ENCODE data around the gene ADAMTS14. TPM values are rescaled to one million over a fixed set of nuclear protein-coding genes. Genes with fewer than 3 reads are reported as not detected.
A peak's percentile ranks its signal among the peaks of the same experiment; 100 is the strongest.
"Not testable (repeated sequence)": the region's sequence is repeated elsewhere in the genome, so short reads cannot be mapped to it uniquely, and the experiment has no call there.

ADAMTS14 gene
- total RNA-seq, 1 experiment from 2014 or later: 2.7 TPM

DNA sequence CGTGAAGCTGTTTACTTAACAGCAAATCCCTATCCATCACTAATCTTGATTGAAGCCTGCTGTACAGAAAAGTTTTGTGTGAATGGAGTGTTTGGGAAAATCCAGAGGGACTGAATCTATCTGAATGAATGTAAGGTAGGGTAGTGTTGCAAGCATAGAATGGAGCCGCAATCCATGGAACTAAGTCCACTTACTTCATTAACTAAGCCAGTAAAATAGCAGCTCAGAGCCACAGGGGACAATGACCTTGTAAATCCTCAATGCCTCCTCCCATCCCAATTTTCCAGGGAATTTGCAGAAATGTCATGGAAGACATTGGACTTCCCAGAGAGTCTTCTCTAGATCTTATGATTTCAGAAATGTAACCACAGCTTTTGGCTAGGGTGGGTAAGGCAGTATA lies 97.7 kb downstream of the ADAMTS14 start:
- no peak for DNase-seq (ENCODE audit: low read depth)

DNA sequence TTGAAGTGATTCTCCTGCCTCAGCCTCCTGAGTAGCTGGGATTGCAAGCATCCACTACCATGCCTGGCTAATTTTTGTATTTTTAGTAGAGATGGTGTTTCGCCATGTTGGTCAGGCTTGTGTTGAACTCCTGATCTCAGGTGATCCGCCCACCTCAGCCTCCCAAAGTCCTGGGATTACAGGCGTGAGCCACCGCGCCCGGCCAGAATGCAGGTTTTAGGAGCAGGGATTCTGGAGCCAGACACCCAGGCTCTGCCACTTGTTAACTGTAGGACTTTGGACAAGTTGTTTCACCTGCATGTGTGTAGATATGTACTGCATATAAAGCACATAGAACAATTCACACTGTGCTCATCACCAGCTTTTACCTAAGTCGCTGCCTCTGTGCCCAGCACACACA lies 98.2 kb downstream of the ADAMTS14 start:
- not testable (repeated sequence) for DNase-seq (ENCODE audit: low read depth)

DNA sequence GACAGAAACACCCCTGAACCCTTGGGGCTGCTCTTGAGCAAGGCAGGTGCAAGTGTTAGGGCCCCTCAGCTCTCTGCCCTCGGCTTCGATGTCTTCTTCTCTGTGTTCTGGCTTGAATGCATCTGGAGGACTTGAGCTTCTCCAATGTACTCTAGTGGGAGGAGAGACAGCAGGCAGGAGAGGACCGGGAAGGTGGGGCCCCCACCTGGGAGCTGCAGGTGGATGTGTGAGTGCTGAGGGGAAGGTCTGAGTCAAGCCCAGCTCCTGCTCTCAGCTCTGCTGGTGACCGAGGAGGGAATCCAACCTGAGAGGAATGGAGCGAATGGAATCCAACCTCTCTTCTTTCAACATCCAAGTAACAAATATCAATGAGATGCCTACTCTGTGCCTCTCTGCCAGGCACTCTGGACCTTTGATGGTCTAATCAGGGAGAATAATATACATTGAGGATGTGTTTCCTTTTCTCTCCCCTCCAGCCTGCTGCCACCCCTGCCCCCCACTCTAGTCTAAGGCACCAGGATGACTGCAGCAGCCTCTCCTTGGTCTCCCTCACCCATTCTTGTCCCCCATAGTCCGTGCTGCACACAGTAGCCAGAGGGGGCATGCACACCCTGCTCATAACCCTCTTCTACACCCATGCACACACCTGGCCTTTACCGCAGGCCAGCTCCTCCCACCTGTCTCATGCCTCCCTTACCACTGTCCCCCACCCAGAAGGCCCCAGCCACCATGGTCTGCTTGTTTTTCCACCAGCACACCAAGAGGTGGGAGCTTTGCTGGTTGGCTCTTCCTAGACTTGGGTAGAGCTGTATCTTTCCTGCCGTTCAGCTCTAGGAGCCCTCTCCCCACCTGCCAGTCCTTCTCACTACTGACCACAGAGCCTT lies 99.2 kb downstream of the ADAMTS14 start:
- DNase-seq (ENCODE audit: low read depth): no peak

DNA sequence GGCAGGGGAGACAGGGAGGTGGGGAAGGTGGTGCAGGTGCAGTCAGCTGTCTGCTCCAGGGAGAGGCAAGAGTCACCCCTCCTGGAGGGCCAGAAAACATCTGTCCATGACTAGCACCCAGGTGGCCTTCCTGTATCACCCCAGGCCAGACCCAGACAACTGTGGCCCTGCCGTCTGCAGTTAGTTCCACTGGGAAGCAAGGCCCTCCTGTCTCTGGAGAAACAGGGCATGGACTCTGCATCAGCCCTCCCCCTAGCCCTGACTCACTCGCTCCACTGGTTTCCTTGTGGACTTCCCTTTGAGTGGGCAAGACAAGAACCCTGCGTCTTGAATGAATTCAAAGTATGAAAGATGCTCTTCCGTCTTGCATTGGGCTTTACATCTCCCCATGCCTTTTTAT lies 100.3 kb downstream of the ADAMTS14 start:
- DNase-seq (ENCODE audit: low read depth): no peak

DNA sequence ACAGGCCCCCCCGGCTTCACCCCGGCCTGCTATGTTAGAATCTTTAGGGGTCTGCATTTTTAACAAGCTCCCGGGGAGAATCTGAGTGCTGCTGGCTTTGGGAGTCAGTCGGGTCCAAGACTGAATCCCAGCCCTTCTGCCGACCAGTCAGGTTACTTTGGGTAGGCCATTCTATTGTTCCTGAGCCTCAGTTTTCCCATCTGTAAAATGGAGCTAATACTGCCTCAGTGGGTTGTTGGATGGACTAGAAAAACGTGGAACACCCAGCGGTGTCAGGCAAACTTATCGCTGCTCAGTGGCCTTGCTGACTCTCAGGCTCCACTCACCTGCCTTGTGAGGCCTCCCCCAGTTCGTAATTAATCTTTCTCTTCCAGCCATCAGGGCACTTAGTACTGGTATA lies 101.2 kb downstream of the ADAMTS14 start:
- DNase-seq (ENCODE audit: low read depth): no peak

DNA sequence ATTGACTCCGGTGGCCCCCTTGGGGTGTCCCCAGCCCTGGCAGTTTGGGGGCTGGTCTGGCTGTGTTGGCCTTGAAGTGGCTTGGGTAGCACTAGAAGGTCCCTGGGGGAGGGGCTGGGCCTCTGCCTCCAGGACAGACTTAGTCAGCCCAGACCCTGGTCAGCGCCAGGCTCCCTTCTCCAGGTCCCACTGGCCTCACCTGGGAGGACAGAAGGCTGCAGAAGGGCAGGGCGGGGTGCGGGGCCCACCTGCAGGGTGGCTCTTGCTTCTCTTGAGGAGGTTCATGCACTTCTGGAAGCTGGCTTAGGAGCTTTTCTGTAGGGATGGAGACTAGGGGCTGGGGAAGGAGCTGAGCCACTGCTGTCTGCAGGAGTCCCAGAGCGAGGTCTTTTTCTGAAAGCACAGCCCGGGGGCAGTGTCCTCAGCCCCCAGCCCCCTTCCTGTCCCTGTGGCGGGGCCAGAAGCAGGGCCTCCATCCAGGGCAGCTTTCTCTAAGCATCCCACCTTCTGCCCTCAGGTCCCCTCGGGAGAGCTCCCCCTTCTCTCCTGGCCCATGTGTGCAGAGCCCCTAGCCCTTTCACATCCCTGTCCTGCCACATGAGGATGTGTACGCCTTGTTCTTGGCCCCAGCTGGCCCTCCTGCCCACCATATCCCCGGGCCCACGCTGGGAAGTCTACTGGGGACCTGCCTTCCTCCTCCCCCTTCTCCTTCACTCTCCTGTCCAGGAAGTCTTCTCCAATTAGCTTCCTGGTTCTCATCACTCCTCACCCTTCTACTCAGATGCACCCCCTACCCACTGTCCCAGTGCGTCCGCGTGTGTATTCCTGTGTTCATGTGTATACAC lies 101.9 kb downstream of the ADAMTS14 start:
- no peak for DNase-seq (ENCODE audit: low read depth)

- DNase-seq (ENCODE audit: low read depth): no peak
Observed at GRCh38 chr10:70774810-70775678, 102.7 kb downstream of the ADAMTS14 start.

DNA sequence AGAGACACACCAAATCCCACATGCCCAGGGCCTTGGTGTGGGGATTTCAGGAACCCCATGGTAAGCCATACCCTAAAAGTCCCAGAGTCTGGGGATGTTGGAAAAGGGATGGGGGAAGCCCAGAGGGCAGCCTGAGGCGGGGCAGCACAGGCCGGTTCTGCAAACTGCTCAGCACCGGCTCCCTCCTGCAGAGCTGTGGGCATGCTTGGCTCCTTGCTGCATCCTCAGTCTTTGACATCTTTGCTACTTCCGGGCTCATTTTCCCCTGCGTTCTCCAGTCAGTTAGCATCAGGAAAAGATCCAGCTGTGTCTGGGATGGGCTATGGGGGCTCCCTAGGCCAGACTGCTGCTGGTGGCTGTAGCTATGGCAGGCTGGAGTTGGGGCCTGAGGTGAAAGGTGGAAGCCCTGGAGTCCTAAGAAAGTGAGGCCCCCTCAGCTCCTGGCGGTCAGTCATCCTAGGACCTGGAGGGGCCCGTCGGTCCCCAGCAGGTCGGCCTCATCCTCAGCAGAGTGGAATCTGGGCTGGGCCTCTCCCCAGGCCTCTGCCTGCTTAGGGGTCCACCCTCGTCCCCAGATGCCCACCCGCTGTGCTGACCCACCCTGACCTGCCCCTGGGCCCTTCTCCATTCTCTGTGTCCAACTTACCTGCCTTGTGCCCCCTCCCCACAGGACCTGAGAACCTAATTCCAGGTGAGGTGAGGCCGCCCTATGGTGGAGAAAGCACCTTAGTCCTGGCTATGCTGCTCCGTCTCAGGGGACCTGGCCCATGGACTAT lies 103.6 kb downstream of the ADAMTS14 start:
- DNase-seq (ENCODE audit: low read depth): no peak

DNA sequence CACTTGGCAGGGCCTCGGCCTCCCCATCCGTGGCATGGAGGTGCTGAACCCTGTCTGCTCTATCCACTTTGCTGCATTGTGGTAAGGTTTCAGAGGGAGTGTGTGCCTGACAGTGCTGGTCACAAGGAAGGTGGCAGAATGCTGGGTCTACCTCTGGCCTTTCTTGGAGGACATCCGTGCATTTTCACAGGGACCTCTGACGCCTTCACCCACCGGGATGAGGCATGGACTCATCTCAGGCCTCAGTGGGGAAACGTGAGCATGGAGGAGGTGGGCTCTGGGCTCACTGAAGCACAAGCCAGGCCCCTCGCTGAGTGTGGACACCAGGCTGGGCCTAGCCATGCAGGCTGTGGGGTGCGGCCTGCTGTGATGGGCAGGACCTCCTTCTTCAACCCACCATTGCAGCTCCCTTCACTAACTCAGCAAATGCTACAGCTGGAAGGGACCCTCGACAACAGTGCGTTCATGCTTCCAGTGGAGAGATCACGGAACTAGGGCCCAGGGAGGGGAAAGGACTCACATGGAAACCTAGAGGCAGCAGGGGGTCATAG lies 104.2 kb downstream of the ADAMTS14 start:
- no peak for DNase-seq (ENCODE audit: low read depth)

GRCh38 chr10:70777063-70777875 lies 105.0 kb downstream of the ADAMTS14 start:
- DNase-seq (ENCODE audit: low read depth): no peak

- no peak for DNase-seq (ENCODE audit: low read depth)
Observed at GRCh38 chr10:70778267-70778924, 106.1 kb downstream of the ADAMTS14 start.

GRCh38 chr10:70779088-70779487 lies 106.8 kb downstream of the ADAMTS14 start:
- peak; percentile 16 for DNase-seq (ENCODE audit: low read depth)

GRCh38 chr10:70779511-70780369 lies 107.4 kb downstream of the ADAMTS14 start:
- no peak for DNase-seq (ENCODE audit: low read depth)

DNA sequence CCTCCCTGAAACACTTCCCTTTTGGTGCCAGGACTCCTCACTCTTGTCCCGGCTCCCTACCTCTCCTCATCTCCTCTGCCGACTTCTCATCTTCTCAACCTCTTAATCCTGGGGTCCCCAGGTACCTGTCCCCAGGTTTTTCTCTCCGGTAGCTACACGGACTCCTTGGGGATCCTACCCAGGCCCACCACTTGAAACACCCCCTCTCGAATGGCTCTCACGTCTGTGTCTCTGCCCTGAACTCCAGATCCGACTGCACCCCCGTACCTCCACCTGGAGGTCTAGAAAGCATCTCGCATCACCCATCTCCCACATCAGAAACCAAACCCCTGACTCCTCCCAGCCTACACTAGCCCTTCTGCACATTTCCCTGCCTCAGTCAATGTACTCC lies 108.1 kb downstream of the ADAMTS14 start:
- DNase-seq (ENCODE audit: low read depth): no peak

GRCh38 chr10:70780772-70781171 lies 108.5 kb downstream of the ADAMTS14 start:
- no peak for DNase-seq (ENCODE audit: low read depth)

DNA sequence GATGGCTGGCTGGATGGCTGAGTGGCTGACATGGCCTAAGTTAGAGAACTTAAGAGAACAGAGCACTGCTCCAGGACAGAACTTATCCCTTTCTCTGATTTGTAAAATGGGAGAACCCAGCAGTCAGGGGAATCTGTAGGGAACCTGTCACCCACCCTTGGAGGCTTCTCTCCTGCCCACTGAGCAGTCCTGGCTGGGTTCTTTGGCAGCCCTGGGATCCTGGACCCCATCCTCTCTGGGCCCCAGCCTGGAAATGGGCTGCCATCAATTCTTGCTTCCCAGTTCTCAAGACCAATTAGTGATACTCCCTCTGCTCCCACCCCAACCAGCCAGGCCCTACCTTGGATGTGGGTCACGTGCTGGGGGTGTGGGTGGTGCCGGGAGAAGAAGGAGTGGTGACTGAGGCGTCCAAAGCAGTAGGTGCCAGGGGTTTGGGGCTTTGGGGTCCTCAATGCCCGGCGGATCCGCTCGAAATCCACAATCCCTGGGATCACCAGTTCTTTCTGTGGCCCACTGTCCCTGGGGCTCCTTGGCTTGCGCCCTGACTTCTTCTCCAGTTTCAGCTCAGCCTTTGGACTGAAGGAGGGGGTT lies 109.2 kb downstream of the ADAMTS14 start:
- no peak for DNase-seq (ENCODE audit: low read depth)

- no peak for DNase-seq (ENCODE audit: low read depth)
Observed at GRCh38 chr10:70782086-70782745, 109.9 kb downstream of the ADAMTS14 start.
